Activated CD8-positive, alpha-beta memory T cell treated with anti-CD3 and anti-CD28 coated beads for 4 hours (primary cell): ENCODE data around the gene LRRC41.
"Not testable (repeated sequence)": the region's sequence is repeated elsewhere in the genome, so short reads cannot be mapped to it uniquely, and the experiment has no call there.

Source experiments
- DNase-seq, 2 donors: peaks; one replicate each; pipeline ENCODE4 v3.0.0-alpha.2; 2020; ENCODE audit warnings: low read depth in 2 of 2

Gene LRRC41, protein sequence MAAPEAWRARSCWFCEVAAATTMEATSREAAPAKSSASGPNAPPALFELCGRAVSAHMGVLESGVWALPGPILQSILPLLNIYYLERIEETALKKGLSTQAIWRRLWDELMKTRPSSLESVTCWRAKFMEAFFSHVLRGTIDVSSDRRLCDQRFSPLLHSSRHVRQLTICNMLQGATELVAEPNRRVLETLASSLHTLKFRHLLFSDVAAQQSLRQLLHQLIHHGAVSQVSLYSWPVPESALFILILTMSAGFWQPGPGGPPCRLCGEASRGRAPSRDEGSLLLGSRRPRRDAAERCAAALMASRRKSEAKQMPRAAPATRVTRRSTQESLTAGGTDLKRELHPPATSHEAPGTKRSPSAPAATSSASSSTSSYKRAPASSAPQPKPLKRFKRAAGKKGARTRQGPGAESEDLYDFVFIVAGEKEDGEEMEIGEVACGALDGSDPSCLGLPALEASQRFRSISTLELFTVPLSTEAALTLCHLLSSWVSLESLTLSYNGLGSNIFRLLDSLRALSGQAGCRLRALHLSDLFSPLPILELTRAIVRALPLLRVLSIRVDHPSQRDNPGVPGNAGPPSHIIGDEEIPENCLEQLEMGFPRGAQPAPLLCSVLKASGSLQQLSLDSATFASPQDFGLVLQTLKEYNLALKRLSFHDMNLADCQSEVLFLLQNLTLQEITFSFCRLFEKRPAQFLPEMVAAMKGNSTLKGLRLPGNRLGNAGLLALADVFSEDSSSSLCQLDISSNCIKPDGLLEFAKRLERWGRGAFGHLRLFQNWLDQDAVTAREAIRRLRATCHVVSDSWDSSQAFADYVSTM

DNA sequence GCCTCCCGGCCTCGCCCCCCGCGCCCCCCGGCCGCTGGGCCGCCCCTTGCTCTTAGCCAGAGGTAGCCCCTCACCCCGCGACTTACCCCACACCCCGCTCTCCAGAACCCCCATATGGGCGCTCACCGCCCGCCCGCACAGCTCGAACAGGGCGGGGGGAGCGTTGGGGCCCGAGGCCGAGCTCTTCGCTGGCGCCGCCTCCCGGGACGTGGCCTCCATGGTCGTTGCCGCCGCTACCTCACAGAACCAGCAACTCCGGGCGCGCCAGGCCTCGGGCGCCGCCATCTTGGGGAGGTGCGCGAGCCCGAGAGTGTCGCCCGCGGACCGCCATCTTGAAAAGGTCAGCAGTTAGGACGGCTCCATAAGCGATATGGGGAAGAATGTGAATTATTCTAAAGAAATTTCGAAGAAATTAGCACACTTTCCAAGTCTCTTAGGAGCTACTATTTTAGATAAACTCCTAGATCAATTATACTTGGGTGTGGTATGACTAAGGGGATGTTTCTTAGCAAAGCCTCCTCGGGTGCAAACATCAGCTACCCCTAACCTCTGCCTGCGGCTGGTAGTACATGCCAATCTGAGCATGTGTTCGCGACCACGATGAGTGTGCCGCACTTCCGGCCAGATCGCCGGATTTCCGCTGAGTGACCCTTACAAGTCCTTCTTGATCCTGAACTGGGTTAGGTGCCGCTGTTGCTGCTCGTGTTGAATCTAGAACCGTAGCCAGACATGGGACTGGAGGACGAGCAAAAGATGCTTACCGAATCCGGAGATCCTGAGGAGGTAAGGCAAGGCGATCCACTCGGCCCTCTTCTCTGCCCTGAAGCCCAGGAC, at the start of gene LRRC41, which contains the start of gene UQCRH:
Gene LRRC41, minus strand, starts transcription at position 579 of the 834 bp plus-strand sequence. Its CDS starts 294 bp downstream, at position 285.
Gene UQCRH, plus strand, starts transcription at position 661 of the 834 bp plus-strand sequence. Its CDS starts 69 bp downstream, at position 730.
- DNase-seq = peak; percentile 85 to 88

DNA sequence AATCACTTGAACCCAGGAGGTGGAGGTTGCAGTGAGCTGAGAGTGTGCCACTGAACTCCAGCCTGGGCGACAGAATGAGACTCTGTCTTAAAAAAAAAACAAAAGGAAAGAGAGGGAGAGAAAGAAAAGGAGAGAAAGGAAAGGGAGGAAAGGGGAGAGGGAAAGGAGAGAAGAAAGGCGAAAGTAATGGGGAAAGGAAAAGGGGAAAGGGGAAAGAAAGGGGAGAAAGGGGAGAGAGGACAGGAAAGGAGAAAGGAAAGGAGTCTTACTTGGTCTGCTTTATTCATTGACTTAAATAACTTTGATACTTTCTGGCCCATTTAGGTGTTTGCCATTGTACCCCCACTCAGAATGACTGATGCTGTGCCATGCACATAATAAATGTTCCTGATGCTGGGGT, 48.9 kb upstream of the LRRC41 start:
- no peak for DNase-seq

DNA sequence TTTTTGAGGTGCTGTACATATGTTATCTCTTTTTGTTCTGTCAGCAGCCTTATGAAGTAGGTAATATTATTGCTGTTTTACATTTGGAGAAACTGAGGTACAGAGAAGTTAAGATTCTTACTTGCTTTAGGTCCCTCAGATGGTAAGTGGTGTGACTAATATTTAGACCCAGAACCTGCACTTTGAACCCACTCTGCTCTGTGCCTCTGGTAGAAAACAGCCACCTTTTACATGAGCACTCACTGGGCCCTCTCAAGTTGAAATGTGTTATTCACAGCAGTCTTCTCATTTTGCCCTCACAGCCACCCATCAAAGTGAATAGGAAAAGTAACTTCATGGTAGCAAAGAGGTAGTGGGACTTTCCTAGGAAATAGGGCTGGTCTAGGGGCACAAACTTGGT, 41.9 kb upstream of the LRRC41 start:
- DNase-seq = no peak

DNA sequence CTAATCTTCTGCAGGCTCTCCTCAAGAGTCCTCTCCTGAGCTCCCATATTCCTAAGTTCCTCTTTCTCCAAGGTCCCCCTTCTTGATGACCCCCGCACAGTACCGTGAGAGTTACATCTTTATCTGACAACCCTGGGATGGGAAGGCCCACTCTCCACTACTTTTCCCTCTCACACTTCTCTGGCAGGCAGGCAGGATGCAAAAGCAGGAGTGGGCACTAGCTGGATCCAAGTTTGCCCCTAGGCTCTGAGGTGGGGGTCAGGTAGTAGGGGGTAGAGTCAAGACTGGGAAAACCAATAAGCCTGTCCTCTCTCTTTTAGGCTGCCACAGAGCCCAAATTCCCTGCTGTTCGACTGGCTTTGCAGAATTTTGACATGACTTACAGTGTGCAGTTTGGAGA, 41.1 kb upstream of the LRRC41 start:
- no peak for DNase-seq

DNA sequence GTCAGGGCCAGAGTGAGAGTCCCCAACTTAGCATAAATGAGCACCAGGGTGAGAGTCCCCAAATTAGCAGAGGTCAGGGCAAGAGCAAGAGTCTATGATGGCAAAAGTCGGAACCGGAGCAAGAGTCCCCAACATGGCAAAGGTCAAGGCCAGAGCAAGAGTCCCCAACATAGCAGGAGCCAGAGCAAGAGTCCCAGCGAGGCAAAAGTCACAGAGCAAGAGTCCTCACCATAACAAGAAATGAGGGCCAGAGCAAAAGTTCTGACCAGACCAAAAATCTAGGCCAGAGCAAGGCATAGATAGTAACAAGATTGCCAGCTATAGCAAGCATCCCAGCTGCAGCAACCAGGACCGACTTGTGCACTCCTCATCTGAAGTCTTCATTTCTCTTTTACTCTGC, 40.3 kb upstream of the LRRC41 start:
- DNase-seq = no peak

DNA sequence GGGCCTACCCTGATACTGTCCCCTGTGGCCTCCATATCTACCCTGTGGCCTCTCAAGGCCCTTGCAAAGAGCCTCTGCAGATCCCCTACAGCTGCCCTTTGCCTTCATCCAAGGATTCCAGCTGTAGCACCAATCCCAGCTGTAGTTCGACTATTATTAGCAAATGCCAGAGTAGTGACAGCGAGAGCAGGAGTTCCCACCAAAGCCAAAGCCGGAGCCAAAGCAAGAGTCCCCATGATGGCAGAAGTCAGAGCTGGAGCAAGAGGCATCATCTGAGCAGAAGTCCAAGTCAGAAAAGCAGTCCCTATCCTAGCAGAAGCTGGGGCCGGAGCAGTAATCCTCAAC, 39.9 kb upstream of the LRRC41 start:
- DNase-seq = no peak

DNA sequence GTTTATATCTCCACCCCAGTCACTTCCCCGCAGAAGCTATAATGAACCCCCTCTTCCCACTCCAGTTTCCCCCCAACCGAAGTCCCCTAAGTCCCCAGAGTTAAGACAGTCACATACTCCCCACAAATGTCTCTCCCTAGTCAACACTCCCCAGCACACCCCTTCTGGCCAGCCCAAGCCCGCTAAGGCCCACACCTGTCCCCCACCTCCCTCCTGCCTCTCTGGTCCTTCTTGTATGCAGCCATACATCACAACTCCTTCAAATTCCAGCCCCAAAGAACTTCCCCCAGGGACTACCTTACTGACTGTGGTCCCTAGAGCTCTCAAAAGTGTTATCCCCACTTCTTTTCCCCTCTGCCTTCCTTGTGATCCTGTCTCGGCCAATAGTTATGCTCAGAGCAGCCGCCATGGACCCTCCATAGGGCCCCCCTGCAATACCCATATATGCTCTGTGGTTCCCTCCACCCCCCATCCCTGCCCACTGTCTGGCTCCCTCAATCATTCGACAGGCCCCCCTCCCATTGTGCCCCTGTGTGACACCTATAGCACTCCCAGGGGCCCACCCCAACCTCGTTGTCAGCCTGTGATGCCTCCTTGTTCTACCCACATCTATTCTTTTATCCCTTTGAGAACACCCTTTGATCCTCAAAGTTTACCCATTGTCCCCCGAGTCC, 39.4 kb upstream of the LRRC41 start:
- DNase-seq = no peak

DNA sequence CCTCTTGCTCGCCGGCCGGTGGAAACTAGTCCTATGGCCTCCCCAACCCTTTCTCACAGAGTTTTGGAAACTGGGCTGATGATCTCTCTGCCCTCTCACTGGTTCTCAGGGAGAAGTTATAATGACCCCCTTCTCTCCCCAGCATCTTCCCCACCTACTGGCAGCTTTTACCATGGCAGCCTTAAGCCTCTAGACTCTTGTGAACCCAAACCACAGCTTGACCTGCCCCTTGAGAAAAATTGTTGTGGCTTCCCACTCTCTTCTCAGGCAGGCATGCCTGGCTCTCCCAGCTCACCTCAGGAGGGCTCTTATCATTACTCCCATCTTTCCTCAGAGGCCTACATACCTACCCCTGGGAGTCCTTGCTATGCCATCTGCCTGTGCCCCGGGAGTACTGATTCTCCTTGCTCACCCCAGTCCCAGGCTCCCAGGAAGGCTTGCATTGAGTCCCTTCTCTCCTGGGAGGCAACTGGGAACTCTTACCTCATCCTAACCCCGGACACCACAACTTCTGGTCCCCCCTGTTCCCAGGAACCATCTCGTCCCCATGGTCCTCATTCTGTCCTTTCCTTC, 38.8 kb upstream of the LRRC41 start:
- no peak for DNase-seq

DNA sequence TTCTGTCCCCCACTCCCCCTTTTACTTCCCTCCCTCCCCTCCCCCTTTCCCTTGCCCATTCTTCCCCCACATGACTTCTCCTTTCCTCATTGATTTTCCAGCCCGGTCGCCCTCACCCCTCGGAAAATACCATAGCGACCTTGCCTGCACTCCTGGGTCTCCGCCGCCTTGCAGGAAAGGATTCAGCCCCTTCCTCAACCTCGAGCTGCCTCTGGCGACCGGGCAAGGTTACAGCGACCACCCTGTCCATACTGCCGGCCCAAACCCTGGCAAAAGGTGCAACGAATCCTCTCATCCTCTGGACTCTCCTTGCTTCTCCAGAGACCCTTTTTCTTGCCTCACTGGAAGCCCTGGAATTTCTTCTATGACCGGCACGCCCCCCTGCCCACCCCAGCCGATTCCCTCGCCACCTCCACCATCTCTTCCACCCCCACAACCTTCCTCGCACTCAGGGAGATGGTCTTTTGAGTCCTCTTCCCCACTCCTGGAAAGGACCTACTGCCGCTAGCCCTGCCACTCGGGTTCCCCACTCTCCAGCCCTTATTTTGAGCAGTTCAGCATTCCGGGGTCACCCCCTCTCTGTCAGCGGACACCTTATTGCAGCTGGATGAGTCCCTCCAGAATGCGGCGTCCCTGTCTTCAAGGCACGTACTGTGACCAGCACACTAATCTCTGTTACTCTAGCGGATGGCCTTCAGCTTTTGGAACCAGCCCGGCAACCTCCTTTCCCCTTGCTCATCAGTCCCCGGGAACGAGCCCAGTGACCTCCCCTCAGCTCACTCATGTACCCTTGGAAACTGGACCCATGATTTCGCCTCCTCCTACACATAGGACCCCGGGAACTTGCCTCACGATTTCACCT, 38.0 kb upstream of the LRRC41 start:
- DNase-seq = no peak

DNA sequence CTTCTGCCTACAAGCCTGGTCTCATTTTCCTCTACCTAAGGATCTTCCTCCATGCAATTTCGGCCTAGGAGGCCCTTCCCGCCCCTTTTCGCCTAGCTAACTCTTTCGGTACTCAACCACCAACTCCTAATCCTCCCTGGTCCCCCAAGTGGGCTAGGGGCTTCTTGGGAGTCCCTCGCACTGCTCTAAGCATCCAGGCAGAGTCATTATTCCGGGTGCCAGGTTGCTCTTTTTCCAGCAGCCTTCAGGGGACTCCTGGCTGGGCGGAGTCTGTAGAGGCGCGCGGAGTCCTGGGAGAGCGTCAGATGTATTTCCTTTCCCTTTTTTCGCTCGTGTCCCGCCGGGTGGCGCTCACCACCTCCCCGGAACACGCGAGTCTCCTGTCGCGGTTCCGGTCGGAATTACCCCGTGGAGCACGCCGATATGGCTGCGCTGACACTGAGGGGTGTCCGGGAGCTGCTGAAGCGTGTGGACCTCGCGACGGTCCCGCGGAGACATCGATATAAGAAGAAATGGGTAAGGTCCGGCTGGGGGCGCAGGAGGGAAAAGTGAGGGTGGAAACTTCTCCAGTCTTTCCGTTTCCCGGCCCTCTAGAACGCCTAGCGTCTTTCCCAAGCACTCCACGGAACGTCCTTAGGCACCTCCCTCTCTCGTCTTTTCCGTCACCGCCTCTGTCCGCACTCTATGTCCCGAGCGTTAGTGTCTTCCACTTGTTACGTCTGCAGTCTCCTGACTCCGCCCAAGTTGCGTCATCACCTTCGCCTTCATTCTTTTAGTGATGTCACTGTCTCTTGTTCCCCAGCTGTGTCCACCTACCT, 37.2 kb upstream of the LRRC41 start, which contains the start of gene NSUN4:
Gene NSUN4, plus strand, starts transcription at position 404 of the 818 bp plus-strand sequence. Its CDS starts 20 bp downstream, at position 424.
- peak; percentile 62 to 68 for DNase-seq

DNA sequence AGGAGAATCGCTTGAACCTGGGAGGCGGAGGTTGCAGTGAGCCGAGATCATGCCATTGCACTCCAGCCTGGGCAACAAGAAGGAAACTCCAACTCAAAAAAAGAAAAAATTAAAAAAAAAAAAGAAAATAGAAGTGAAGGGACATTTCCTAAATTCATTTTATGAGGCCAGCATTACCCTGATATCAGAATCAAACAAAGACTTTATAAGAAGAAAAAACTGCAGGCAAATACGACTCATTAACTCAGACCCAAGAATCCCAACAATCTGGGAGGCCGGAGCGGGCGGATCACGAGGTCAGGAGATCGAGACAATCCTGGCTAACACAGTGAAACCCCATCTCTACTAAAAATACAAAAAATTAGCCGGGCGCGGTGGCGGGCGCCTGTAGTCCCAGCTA, 34.0 kb upstream of the LRRC41 start:
- DNase-seq = not testable (repeated sequence)

DNA sequence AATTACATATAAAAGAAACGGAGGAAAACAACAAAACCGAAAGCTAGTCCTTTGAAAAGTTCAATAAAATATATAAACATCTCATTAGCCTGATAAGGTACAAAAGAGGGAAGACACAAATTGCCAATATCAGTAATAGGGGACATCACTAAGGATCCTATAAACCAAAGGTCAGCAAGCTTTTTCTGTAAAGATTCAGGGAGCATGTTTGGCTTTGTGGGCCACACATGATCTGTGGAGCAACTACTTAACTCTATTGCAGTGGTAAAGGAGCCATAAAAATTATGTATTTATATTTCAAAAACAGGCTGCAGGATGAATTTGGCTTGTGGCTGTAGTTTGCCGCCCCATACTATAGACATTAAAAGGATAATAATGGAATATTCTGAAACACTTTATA, 31.7 kb upstream of the LRRC41 start:
- no peak for DNase-seq

DNA sequence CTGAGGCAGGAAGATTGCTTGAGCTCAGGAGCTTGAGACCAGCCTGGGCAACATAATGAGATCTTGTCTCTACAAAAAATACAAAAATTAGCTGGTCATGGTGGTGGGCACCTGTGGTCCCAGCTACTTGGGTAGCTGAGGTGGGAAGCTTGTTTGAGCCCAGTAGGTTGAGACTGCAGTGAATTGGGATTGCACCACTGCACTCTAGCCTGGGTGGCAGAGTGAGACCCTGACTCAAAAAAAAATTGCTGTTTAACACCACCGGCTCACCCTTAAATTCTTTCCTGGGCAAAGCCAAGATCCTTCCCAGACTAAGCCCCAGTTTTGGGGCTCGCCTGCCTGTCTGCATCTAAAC, 30.6 kb upstream of the LRRC41 start:
- DNase-seq = no peak

DNA sequence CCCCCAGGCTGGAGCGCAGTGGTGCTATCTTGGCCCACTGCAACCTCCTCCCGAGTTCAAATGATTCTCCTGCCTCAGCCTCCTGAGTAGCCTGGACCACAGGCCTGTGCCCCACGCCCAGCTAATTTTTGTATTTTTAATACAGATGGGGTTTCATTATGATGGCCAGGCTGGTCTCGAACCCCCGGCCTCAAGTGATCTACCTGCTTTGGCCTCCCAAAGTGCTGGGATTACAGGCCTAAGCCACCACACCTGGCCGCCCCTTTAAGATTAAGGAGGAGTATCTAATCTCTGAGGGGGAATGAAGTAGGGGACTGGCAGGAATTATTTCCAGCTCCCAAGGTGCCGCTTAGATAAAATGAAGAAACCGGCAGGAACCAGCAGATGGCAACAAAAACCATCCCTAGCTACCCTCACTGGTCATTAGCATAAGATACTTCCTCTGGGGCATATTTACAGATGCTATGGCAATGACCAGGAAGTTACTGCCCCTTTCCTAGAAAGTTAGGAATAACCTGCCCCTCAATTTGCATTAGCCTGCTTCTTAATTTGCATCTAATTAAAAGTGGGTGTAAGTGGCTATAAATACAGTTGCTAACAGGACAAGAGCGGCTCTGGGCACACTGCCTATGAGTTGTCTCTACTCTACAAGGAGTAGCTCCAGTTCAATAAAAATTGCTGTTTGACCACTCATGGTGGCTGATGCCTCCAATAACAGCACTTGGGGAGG, 30.0 kb upstream of the LRRC41 start:
- no peak for DNase-seq

DNA sequence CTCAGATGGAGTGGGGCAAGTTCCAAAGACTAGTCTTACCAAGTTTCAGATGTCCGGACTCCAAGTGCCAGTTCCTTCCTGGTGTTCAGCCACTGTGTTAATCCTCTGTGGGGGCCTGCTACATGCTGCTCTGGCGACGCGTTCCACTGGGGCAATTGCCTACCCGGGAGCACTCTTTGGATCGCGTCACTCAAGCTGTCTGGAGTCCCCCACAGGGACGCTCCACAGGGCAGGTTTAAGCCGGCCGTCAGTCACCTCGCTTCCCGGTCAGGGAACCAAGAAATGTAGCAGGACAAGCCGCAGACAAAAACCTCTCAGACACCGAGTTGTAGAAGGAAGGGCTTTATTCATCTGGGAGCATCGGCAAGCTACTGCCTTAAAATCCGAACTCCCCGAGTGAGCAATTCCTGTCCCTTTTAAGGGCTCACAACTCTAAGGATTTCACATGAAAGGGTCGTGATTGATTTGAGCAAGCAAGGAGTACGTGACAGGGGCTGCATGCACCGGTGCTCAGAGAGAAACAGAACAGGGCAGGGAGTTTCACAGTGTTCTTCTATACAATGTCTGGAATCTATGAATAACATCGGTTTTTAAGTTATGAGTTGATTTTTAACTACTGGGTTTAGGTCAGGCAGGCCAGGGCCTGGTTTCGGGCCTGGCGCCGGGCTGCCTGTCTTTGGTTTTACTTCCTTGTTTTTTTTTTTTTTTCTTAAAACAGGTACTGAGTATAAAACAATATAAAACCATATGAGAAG, 28.5 kb upstream of the LRRC41 start:
- DNase-seq = not testable (repeated sequence)

DNA sequence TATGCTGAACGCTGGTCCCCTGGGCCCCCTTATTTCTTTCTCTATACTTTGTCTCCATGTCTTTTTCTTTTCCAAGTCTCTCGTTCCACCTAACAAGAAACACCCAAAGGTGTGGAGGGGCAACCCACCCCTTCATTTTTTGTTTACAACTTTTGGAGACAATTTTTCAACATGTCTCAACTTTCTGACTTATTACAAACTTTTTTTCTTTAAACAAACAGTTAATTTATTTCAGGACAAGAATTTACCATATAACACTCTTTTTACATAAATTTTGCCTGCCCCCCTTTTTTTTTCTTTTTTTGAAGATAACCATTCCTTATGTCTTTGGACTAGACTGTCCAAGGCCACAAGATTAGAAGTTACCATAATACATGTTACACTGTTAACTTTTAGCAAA, 27.0 kb upstream of the LRRC41 start:
- DNase-seq = not testable (repeated sequence)

DNA sequence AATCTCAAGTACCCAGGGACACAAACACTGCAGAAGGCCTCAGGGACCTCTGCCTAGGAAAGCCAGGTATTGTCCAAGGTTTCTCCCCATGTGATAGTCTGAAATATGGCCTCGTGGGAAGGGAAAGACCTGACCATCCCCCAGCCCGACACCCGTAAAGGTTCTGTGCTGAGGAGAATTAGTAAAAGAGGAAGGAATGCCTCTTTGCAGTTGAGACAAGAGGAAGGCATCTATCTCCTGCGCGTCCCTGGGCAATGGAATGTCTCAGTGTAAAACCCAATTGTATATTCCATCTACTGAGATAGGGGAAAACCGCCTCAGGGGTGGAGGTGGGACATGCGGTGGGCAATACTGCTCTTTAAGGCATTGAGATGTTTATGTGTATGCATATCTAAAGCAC, 26.4 kb upstream of the LRRC41 start:
- not testable (repeated sequence) for DNase-seq

DNA sequence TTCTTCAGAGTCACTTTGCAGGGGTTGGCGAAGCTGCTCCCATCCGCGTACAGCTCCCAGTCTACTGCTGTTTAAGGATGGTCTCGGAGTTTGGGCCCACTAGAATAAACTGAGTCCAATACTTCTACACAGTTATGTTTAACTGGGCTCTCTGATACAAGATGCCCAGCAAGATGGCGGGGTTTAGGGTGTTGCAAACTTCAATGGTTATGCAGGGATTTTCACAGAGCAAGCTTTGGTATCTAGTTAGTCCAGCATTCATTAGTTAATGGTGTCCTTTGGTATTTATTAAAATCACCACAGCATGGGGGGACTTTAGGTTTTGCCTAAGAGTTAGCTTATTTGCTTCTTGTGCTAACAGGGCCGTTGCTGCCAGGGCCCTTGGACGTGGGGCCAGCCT, 24.8 kb upstream of the LRRC41 start:
- not testable (repeated sequence) for DNase-seq
